DOHH2 (cell line): ENCODE measurements around the gene AR.

ENCODE experiments used
- H3F3A ChIP-seq: fragments of 200-600 bp; sonication (generic), shearing (Covaris generic); 2 replicates; pipeline ENCODE4 v1.6.0; 2016; ENCODE audit warnings: antibody characterized with exemption, mild to moderate bottlenecking; ENCODE audit not compliant: control insufficient read depth, insufficient read depth
- H3K27ac ChIP-seq: fragments of 200-600 bp; sonication (generic); 2 replicates; pipeline ENCODE4 v1.5.1; 2014; ENCODE audit warnings: low read depth, mild to moderate bottlenecking, low read length, moderate library complexity
- H3K27me3 ChIP-seq: fragments of 200-600 bp; sonication (generic); 2 replicates; pipeline ENCODE4 v1.6.1; 2014; ENCODE audit warnings: mild to moderate bottlenecking, low read length, mixed read lengths; ENCODE audit not compliant: control insufficient read depth
- H3K36me3 ChIP-seq: fragments of 200-600 bp; sonication (generic); 2 replicates; pipeline ENCODE4 v1.6.1; 2014; ENCODE audit warnings: mild to moderate bottlenecking, low read length, moderate library complexity, mixed read lengths; ENCODE audit not compliant: control insufficient read depth
- H3K4me1 ChIP-seq: fragments of 200-600 bp; sonication (generic); 2 replicates; pipeline ENCODE4 v1.6.1; 2014; ENCODE audit warnings: mild to moderate bottlenecking, low read length, mixed read lengths; ENCODE audit not compliant: control insufficient read depth
- H3K4me2 ChIP-seq: fragments of 200-600 bp; sonication (generic); 2 replicates; pipeline ENCODE4 v1.6.0; 2014; ENCODE audit warnings: mild to moderate bottlenecking, low read length, moderate library complexity
- H3K4me3 ChIP-seq: fragments of 200-600 bp; sonication (generic); 2 replicates; pipeline ENCODE4 v1.5.1; 2014; ENCODE audit warnings: mild to moderate bottlenecking, low read length, mixed read lengths
- H3K79me2 ChIP-seq: fragments of 200-600 bp; sonication (generic); 2 replicates; pipeline ENCODE4 v1.6.1; 2014; ENCODE audit warnings: mild to moderate bottlenecking, low read length, mixed read lengths; ENCODE audit not compliant: control insufficient read depth
- H3K9me2 ChIP-seq: fragments of 200-600 bp; sonication (generic); replicated peaks from 2 replicates; pipeline ENCODE4 v1.6.1; 2014; ENCODE audit warnings: mild to moderate bottlenecking, low read length, mixed read lengths; ENCODE audit not compliant: control insufficient read depth
- H3K9me3 ChIP-seq: fragments of 200-600 bp; sonication (generic); 2 replicates; pipeline ENCODE4 v1.6.1; 2014; ENCODE audit warnings: antibody characterized with exemption, low read length, mixed read lengths; ENCODE audit not compliant: control insufficient read depth, insufficient read depth
- H4K20me1 ChIP-seq: fragments of 200-600 bp; sonication (generic); 2 replicates; pipeline ENCODE4 v1.6.0; 2014; ENCODE audit warnings: low read depth, mild to moderate bottlenecking, antibody characterized with exemption, low read length, moderate library complexity; ENCODE audit not compliant: control insufficient read depth, insufficient read depth
- EZH2phosphoT487 ChIP-seq: fragments of 200-600 bp; sonication (generic); IDR thresholded peaks from 2 replicates; pipeline ENCODE4 v1.6.1; 2017; ENCODE audit warnings: borderline replicate concordance, mild to moderate bottlenecking, antibody characterized with exemption, low read length, moderate library complexity, mixed read lengths
- TF ChIP-seq, protein P1 (sequence below): fragments of 200-600 bp; sonication (generic); IDR thresholded peaks from one replicate; pipeline ENCODE4 v1.5.1; 2014; ENCODE audit warnings: antibody characterized with exemption, mild to moderate bottlenecking, low read depth, low read length; ENCODE audit not compliant: poor library complexity, severe bottlenecking

Gene AR

DNA sequence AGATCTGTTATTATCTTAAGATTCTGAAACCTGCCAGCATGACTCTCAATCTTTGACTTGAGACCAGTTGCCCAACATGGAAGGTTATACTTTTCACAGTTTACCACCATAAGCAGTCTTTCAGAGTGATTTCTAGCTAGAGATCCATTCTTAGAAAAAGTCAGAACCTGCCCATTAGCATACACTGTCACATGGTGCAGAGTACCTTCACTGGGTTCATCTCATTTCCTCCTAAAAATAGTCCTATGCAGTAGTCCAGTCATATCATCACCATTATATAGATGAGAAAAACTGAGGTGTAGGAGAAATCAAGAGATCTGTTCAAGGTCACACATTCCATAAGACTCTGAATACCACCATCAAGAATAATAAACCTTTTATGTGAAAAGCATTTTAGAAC lies 153.6 kb downstream of the AR start:
- H3K9me3 ChIP-seq: no peaks in the 10 kb centered on the region
- no peak overlapping the region for H3K4me3 ChIP-seq
- no peaks in the 10 kb centered on the region for H3K27me3 ChIP-seq

DNA sequence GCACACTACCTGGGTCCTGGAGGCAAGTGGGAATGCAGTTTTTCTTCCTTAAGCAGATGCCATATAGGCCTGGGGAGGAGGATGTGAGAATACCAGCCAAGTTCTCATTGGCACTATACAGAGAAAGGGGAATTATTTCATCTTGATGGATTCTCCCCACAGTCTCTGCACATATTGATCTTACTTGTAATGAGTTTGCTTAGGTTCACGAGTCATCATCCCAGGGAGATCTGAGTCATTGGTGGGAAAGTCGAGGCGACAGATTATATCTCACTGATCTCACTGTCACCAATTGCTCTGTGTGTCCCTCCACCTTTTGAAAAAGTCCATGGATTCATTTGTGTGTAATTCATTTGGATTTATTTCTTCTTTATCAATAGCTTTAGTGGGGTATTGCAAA lies 156.8 kb downstream of the AR start:
- no peaks in the 10 kb centered on the region for H4K20me1 ChIP-seq
- H3K4me3 ChIP-seq: no peak overlapping the region
- H3K4me2 ChIP-seq: no peak overlapping the region
- no peaks in the 10 kb centered on the region for H3K9me3 ChIP-seq
- H3K27me3 ChIP-seq: no peaks in the 10 kb centered on the region
- TF ChIP-seq, protein P1, sequence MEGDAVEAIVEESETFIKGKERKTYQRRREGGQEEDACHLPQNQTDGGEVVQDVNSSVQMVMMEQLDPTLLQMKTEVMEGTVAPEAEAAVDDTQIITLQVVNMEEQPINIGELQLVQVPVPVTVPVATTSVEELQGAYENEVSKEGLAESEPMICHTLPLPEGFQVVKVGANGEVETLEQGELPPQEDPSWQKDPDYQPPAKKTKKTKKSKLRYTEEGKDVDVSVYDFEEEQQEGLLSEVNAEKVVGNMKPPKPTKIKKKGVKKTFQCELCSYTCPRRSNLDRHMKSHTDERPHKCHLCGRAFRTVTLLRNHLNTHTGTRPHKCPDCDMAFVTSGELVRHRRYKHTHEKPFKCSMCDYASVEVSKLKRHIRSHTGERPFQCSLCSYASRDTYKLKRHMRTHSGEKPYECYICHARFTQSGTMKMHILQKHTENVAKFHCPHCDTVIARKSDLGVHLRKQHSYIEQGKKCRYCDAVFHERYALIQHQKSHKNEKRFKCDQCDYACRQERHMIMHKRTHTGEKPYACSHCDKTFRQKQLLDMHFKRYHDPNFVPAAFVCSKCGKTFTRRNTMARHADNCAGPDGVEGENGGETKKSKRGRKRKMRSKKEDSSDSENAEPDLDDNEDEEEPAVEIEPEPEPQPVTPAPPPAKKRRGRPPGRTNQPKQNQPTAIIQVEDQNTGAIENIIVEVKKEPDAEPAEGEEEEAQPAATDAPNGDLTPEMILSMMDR: no peak
- no peak for TF ChIP-seq EZH2phosphoT487
- no peak overlapping the region for H3K27ac ChIP-seq
- H3F3A ChIP-seq: no peaks in the 10 kb centered on the region
- H3K36me3 ChIP-seq: no peaks in the 10 kb centered on the region
- H3K4me1 ChIP-seq: no peaks in the 10 kb centered on the region
- no peaks in the 10 kb centered on the region for H3K9me2 ChIP-seq
- no peaks in the 10 kb centered on the region for H3K79me2 ChIP-seq

More for the DNA sequence above, 153.6 kb downstream of the AR start:
- H3K9me2 ChIP-seq: no peaks in the 10 kb centered on the region
- H3K4me1 ChIP-seq: no peaks in the 10 kb centered on the region
- no peak overlapping the region for H3K4me2 ChIP-seq
- H3K79me2 ChIP-seq: no peaks in the 10 kb centered on the region
- H3K27ac ChIP-seq: no peak overlapping the region
- TF ChIP-seq, protein P1: no peak
- TF ChIP-seq EZH2phosphoT487: no peak
- no peaks in the 10 kb centered on the region for H3F3A ChIP-seq
- no peaks in the 10 kb centered on the region for H4K20me1 ChIP-seq
- no peaks in the 10 kb centered on the region for H3K36me3 ChIP-seq

DNA sequence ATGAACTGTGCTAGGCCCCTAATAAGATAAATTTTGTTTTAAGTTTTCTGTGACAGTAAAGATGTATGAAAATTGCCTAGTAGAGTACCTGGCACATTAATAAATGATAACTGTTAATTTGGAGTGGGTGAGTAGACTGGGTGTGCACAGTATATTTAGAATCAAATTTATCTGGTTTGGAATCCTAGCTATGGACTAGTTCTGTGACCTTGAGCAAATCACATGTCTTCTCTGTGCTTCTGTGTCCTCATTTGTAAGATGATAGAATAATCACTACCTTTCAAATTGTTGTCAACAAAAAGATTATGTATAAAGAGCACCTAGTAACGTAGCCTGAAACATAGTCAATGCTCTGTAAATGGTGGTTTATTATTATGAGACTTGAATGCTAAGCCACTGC lies 170.2 kb downstream of the AR start:
- H3F3A ChIP-seq: no peaks in the 10 kb centered on the region
- TF ChIP-seq, protein P1: no peak
- TF ChIP-seq EZH2phosphoT487: no peak
- no peaks in the 10 kb centered on the region for H3K27me3 ChIP-seq
- no peaks in the 10 kb centered on the region for H3K79me2 ChIP-seq
- H4K20me1 ChIP-seq: no peaks in the 10 kb centered on the region
- no peaks in the 10 kb centered on the region for H3K4me1 ChIP-seq
- H3K4me2 ChIP-seq: no peak overlapping the region
- no peak overlapping the region for H3K27ac ChIP-seq
- no peak overlapping the region for H3K4me3 ChIP-seq
- no peaks in the 10 kb centered on the region for H3K9me3 ChIP-seq
- no peaks in the 10 kb centered on the region for H3K36me3 ChIP-seq
- H3K9me2 ChIP-seq: no peaks in the 10 kb centered on the region

DNA sequence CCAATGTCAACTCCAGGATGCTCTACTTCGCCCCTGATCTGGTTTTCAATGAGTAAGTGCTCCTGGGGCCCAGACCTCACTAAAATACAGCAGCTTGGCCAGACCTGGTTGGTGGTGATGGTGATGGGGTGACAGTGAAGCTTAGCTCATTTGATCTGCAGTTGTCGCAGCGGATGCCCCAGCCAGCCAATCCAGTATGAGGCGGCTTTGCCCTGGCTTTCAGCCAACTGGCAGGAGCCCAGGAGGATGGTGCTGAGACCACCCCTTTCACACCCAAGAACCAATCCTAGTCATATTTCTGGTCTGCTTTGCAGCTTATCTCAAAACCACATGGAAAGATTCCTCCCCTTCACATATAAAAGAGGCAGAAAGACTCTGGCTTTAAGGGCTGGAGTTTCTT lies 173.8 kb downstream of the AR start:
- Histone ChIP-seq H3K9me2 (no peaks in the 10 kb centered on the region), H4K20me1 (no peaks in the 10 kb centered on the region), H3F3A (no peaks in the 10 kb centered on the region), H3K27ac (no peak overlapping the region), H3K4me3 (no peak overlapping the region), H3K36me3 (no peaks in the 10 kb centered on the region), H3K4me2 (no peak overlapping the region), H3K27me3 (no peaks in the 10 kb centered on the region), H3K9me3 (no peaks in the 10 kb centered on the region), H3K4me1 (no peaks in the 10 kb centered on the region), H3K79me2 (no peaks in the 10 kb centered on the region)
- no peak for TF ChIP-seq EZH2phosphoT487
- TF ChIP-seq, protein P1: no peak
